T-helper 2 cell treated with Interferon-gamma antibody and Interleukin-4, amounts not matched to agents 5 μg/mL and 100 μg/mL, for 36 hours (primary cell): Measurements from ENCODE around the gene RYR2.

Experiments
- DNase-seq: peaks from one replicate; pipeline ENCODE4 v3.0.0; 2021; ENCODE audit warnings: low spot score
- H3K27ac Mint-ChIP-seq: one replicate; pipeline ENCODE4 v1.8.0; 2021; ENCODE audit warnings: mild to moderate bottlenecking, mixed read lengths
- H3K27me3 Mint-ChIP-seq: one replicate; pipeline ENCODE4 v1.8.0; 2021; ENCODE audit warnings: low read depth, mixed read lengths
- H3K36me3 Mint-ChIP-seq: one replicate; pipeline ENCODE4 v1.8.0; 2021; ENCODE audit warnings: low read depth, mixed read lengths
- H3K4me1 Mint-ChIP-seq: one replicate; pipeline ENCODE4 v1.8.0; 2021; ENCODE audit warnings: low read depth, mixed read lengths
- H3K4me3 Mint-ChIP-seq: one replicate; pipeline ENCODE4 v1.8.0; 2022; ENCODE audit warnings: mild to moderate bottlenecking, moderate library complexity, mixed read lengths
- H3K9me3 Mint-ChIP-seq: one replicate; pipeline ENCODE4 v1.8.0; 2021; ENCODE audit warnings: mixed read lengths

RYR2 gene

DNA sequence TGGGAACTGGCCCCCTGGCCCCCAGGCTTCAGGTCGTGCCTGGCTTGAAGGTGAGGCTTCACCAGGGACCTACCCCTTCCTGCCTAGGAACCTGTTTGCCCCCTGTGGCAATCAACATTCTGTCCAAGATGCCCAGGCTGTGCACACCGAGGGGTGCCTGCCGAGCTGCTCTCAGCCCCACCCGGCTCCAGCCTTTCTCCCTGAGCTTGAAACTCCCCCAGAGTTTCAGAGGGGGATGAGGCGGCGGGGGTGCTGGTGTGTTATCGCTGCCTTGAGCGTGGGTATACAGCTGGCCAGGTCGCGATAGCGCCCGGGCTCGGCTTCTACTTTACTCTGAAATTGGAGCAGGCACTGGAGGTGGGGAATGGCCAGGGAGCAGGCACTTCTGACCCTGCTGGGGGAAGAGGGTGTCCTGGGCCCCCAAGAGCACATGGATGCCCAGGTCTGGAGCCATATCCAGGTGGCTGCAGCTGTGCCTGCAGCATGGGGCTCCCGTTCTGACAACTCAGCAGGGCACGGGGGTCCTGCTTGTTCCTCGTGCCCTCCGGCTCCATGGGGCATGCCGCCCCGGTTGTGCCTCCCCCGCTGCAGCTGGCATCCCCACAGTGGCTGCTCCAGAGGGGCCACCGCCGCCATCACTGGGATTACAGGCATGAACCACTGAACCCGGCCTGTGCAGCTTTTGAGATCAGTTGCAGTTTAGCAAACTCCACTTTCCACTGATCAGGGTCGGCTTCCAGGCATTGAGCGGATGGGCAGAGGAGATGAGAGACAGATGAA, 29.8 kb downstream of the RYR2 start:
- no peak for DNase-seq
- H3K9me3 Mint-ChIP-seq, result peaks cover 3% of the 10 kb centered on the region
- H3K36me3 Mint-ChIP-seq, result no peaks in the 10 kb centered on the region
- no peaks in the 10 kb centered on the region for H3K27me3 Mint-ChIP-seq
- no peak overlapping the region for H3K4me3 Mint-ChIP-seq
- no peak overlapping the region for H3K27ac Mint-ChIP-seq
- H3K4me1 Mint-ChIP-seq, result no peaks in the 10 kb centered on the region

DNA sequence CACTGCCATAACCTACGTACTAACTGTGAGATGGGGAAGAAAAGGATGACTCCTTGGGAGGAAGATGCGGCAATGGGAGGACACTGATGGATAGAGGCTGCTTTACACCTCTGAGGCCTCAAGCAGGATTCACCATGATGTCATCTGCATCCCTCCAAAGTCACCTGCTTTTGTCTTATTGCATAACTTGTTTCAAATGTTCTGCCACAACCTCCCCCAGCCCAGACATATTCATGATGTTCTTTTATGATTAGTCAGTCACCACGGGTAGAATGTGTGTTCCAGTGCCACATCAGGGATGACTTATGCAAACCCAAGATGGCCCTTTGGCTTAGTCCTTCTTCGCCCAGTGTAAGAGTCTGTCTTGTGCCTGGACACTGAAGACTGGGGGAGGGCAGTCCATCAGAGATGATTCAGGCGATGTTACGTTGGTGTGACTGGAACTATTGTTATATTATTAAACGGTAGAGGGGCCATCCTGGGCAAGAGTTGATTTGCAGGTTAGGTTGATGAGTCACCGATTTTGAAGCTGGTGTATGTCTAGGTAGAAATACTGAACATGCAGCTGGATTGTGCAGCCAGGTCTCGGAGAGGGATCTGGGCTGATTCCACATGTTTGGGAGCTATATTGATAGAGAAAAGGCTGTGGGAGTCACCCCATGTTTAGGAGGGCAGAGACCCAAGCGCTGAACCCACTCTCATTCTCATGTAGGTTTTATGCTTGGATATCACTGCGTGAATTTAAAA, 32.6 kb downstream of the RYR2 start:
- Mint-ChIP-seq H3K4me1 (no peaks in the 10 kb centered on the region), H3K27ac (no peak overlapping the region), H3K27me3 (no peaks in the 10 kb centered on the region), H3K9me3 (peaks cover 3% of the 10 kb centered on the region), H3K4me3 (no peak overlapping the region), H3K36me3 (no peaks in the 10 kb centered on the region)
- DNase-seq, result no peak

DNA sequence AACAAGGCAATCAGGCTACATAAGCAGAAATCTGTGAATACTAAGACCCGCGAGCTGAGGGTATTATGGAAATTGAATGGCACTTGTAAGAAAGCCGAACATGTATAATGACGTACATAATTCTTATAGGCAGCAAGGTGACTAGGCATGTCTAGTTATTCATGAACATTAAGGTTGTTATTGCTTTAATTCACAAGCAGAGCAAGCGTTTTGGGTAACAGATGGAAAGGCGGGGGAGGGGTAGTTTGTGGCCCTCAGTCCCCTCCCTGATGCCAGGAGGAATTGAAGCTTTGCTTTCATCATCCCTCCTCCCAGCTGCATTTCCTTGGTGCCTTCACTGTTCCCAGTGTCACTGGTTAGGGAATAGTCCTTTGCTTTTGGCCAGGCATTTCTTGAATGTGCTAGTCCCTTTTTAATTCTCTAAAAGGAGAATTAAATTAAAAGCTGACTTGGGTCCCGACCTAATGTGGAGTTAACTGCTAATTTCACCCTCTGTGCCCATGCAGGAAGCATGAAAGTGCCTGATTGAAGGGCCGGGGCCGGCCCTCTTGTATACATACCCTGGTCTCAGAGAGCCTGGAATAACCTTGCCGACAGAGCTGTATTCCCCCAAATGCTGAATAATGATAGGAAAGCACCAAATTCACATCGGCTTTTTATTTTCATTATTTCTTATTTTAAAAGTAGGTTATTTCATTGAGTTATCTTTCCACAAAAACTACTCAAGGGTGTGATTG, 42.5 kb downstream of the RYR2 start:
- Mint-ChIP-seq H3K4me3 (no peak overlapping the region), H3K36me3 (no peaks in the 10 kb centered on the region), H3K4me1 (no peaks in the 10 kb centered on the region), H3K27ac (no peak overlapping the region), H3K27me3 (no peaks in the 10 kb centered on the region), H3K9me3 (peaks cover 4% of the 10 kb centered on the region)
- no peak for DNase-seq

DNA sequence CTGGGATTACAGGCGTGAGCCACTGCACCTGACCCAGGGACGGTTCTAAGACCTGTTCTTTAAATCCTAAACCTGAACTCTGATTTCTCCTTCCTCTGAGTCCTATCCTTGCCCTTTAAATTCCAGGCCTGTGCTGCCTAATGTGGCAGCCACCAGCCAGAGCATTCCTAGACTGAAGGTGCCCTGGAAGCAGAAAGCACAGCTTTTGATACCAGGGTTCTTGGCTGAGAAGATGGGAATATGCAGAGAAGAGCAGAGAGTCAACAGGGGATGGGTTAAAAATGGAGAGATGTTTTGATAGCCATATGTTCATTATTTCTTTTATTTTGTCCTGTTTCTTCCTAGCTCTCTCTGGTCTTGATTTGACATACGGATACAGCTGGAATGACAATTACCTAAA, 49.7 kb downstream of the RYR2 start:
- Mint-ChIP-seq H3K9me3 (no peaks in the 10 kb centered on the region), H3K27ac (no peak overlapping the region), H3K4me3 (no peak overlapping the region), H3K27me3 (no peaks in the 10 kb centered on the region), H3K4me1 (no peaks in the 10 kb centered on the region), H3K36me3 (no peaks in the 10 kb centered on the region)
- no peak for DNase-seq

DNA sequence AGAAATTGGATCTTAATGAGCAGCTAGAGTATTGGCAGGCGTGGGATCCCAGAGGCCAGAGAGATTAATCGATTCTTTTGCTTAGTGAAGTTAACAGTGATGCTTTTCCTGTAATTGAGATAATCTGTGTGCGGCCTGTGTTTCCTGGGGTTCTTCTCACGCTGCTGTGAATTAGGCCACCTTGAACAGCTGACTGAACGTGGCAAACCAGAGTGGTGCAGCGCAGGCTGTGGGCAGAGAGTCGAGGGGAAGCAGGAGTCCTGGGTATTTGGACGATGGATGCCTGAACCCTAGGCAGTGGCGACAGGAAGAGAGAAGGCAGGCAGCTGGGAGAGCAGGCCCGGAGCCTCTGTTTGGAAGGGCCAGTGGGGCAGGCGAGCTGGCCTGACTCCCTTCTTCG, 51.7 kb downstream of the RYR2 start:
- no peak overlapping the region for H3K27ac Mint-ChIP-seq
- H3K9me3 Mint-ChIP-seq, result no peaks in the 10 kb centered on the region
- H3K4me1 Mint-ChIP-seq, result no peaks in the 10 kb centered on the region
- H3K4me3 Mint-ChIP-seq, result no peak overlapping the region
- no peaks in the 10 kb centered on the region for H3K36me3 Mint-ChIP-seq
- H3K27me3 Mint-ChIP-seq, result no peaks in the 10 kb centered on the region
- no peak for DNase-seq

DNA sequence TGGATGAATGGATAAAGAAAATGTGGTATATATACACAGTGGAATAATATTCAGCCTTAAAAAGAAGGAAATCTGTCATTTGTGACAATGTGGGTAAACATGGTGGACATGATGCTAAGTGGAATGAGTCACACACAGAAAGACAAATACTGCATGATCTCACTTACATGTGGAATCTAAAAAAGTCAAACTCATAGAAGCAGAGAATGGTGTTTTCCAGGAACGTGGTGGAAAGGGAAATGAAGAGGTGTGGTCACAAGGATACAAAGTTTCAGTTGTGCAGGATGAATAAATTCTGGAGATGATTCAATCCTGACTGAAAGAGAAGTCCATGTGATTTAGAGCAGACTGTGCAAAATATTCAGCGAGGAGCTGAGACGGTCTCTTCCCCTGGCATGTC, 56.6 kb downstream of the RYR2 start:
- Mint-ChIP-seq H3K27ac (no peak overlapping the region), H3K4me1 (no peaks in the 10 kb centered on the region), H3K36me3 (no peaks in the 10 kb centered on the region), H3K4me3 (no peak overlapping the region), H3K27me3 (no peaks in the 10 kb centered on the region), H3K9me3 (no peaks in the 10 kb centered on the region)
- DNase-seq, result no peak

DNA sequence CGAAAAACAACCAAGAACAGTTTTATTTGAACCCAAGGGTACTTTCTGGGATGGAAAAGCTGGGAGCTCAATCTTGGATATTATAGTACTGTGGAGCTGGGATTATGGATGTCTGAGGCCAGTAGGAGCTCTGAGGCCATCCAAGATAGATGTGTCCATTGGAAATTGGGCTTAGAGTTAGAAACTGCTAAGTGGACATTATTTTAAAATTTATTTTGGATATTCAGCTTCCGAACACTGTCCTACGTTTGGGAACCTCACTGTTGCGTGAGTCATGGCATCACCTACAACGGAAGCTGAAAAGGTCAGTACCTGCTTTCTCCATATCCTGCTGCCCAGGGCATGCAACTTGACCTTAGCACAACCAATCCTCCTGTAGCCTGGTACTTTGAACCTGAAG, 61.0 kb downstream of the RYR2 start:
- no peak for DNase-seq
- Mint-ChIP-seq H3K9me3 (no peaks in the 10 kb centered on the region), H3K36me3 (no peaks in the 10 kb centered on the region), H3K4me3 (no peak overlapping the region), H3K4me1 (no peaks in the 10 kb centered on the region), H3K27ac (no peak overlapping the region), H3K27me3 (no peaks in the 10 kb centered on the region)

DNA sequence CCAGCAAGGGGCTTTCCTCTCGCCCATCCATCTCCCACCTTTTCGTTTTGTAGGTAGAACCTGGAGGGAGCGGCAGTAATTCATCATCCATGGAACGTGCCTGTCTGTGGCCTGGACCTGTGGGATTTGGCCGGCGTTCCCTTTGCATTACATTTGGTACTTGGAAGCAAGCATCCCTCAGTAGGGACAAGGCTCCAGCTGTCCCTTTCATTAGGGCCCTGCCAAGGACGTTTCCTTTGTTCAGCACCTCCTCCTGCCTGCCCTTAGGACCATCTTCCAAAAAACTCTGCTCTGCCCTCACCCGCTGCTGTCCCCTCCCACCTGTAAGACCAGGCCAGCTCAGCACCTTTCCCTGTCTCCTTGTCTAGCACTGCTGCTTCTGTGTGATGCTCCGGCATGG, 62.1 kb downstream of the RYR2 start:
- H3K27ac Mint-ChIP-seq, result no peak overlapping the region
- H3K27me3 Mint-ChIP-seq, result no peaks in the 10 kb centered on the region
- no peak overlapping the region for H3K4me3 Mint-ChIP-seq
- H3K4me1 Mint-ChIP-seq, result no peaks in the 10 kb centered on the region
- DNase-seq, result no peak
- no peaks in the 10 kb centered on the region for H3K36me3 Mint-ChIP-seq
- no peaks in the 10 kb centered on the region for H3K9me3 Mint-ChIP-seq

DNA sequence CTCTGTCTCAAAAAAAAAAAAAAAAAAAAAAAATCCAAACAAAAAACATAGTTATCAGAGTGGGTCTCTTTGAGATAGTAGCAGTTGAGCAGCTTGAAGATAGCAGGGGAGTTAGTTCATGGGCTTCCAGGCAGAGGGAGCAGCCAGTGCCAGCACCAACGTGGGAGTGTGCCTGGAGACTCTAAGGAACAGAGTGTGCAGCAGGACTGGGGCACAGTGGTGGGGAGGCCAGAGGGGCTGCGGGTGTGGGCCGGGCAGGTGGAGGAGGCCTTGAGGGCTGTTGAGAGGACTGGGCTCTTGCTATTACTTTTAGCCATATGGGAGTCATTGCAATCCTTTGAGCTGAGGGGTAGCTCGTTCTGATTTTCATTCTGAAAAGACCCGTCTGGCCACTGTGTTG, 63.8 kb downstream of the RYR2 start:
- H3K27ac Mint-ChIP-seq, result no peak overlapping the region
- DNase-seq, result no peak
- no peaks in the 10 kb centered on the region for H3K36me3 Mint-ChIP-seq
- H3K4me3 Mint-ChIP-seq, result no peak overlapping the region
- no peaks in the 10 kb centered on the region for H3K27me3 Mint-ChIP-seq
- H3K4me1 Mint-ChIP-seq, result no peaks in the 10 kb centered on the region
- no peaks in the 10 kb centered on the region for H3K9me3 Mint-ChIP-seq

DNA sequence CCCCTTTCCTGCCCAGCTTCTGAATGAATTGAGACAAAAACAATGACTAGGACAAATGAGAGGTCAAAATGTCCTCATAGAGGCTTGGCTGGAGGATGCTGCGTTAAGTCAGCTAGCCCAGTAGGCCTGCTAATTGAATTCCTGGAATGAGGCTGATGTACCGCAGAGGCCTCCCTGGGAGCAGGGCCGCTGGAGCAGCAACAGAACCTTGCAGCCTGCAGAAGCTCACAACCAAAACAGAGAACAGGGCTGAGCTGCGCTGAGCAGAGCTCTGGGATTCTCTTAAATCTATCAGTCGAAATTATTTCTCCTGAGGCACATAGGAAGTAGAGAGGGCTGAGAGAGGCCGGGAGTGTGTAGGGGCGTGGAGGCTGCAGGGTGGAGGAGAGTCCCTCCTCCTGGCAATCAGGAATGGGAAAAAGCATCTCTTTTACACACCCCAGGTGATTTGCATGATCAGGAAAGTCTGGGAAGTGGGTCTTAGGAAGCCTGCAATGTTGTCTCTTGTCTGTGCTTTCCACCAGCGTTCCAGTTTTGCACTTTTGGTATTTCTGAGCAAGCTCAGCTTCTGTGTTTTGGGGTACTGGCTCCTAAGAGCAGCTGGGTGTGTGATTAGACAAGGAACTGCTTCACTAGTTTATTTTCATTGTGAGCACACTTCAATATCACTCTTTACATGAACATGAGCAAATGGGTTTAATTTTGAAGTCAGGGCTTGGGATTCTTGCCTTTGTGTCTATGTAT, 66.5 kb downstream of the RYR2 start:
- H3K9me3 Mint-ChIP-seq, result no peaks in the 10 kb centered on the region
- H3K27me3 Mint-ChIP-seq, result no peaks in the 10 kb centered on the region
- H3K27ac Mint-ChIP-seq, result no peak overlapping the region
- no peak overlapping the region for H3K4me3 Mint-ChIP-seq
- no peak for DNase-seq
- H3K36me3 Mint-ChIP-seq, result no peaks in the 10 kb centered on the region
- H3K4me1 Mint-ChIP-seq, result no peaks in the 10 kb centered on the region

DNA sequence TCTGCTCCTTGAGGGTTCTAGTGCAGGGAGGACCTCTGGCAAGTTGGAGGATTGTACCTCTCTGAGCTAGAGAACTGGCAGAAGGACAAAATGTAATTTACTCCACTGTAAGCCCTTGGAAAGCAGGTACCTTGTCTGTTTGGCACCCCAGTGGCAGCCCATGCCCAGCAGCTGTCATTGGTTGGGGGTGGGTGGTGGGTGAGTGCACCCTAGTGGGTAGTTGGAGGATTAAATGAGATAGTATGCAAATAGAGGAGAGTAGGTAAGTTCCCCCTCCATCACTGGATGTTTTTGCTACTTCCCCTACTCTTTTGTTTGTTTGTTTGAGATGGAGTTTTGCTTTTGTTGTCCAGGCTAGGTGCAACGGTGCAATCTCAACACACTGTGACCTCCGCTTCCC, 69.8 kb downstream of the RYR2 start:
- DNase-seq, result no peak
- no peaks in the 10 kb centered on the region for H3K9me3 Mint-ChIP-seq
- H3K27me3 Mint-ChIP-seq, result no peaks in the 10 kb centered on the region
- H3K27ac Mint-ChIP-seq, result no peak overlapping the region
- H3K4me1 Mint-ChIP-seq, result no peaks in the 10 kb centered on the region
- H3K4me3 Mint-ChIP-seq, result no peak overlapping the region
- no peaks in the 10 kb centered on the region for H3K36me3 Mint-ChIP-seq

DNA sequence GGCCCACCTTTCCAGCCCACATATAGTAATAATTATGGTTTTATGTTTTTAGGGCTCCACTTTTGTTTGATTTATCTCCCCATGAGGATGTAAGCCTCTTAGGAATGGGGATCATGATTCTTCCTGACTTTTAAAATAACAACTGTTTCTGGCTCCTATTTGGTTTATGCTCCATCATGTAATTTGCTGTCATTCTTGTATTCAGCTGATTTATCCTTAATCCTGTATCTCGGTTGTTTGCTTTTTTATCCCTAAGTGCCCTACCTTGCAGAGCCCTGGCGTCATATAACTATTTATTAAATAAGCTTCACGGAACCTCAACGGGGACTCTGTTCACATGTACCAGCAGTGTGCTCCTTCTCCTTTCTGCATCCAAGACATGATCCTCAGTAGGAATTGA, 70.7 kb downstream of the RYR2 start:
- no peak overlapping the region for H3K27ac Mint-ChIP-seq
- H3K27me3 Mint-ChIP-seq, result no peaks in the 10 kb centered on the region
- H3K4me1 Mint-ChIP-seq, result no peaks in the 10 kb centered on the region

DNA sequence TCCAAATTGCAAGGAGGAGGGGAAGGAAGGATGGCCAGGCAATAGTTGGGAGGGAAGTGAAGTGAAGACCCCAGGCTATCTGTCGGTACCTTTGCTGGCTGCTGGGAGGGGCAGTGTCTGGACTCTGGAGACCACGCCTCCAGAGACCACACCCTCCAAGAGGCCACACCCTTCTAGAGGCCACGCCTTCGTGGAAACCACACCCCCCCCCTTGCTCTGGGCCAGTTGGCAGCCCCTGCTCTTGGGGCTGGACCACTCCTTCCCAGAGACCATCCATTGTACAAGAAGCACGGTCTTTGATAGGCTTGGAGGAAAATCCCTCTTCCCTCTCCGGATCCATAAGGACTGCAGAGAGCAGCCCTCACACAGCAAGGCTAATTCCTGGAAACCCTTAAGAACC, 73.1 kb downstream of the RYR2 start:
- Mint-ChIP-seq H3K27me3 (no peaks in the 10 kb centered on the region), H3K9me3 (no peaks in the 10 kb centered on the region)
- no peak for DNase-seq

More for the DNA sequence above, 70.7 kb downstream of the RYR2 start:
- Mint-ChIP-seq H3K36me3 (no peaks in the 10 kb centered on the region), H3K4me3 (no peak overlapping the region), H3K9me3 (no peaks in the 10 kb centered on the region)
- no peak for DNase-seq

DNA sequence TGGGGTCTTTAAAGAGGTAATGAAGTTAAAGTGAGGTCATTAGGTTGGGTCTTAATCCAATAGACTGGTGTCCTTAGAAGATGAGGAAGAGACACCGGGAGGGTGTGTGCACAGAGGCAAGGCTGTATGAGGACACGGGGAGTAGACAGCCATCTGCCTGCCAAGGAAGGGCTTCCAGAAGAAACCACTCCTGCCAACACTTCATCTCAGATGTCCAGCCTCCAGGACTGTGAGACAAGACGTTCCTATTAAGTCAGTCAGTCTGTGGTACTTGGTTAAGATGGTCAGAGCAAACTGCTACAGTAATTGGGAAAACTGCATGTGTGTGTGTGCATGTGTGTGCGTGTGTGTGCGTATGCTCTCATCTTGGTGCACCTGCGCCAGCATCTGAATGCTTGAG, 77.1 kb downstream of the RYR2 start:
- no peaks in the 10 kb centered on the region for H3K27me3 Mint-ChIP-seq
- no peaks in the 10 kb centered on the region for H3K4me1 Mint-ChIP-seq
- no peak for DNase-seq
- H3K4me3 Mint-ChIP-seq, result no peak overlapping the region
- H3K9me3 Mint-ChIP-seq, result no peaks in the 10 kb centered on the region
- H3K27ac Mint-ChIP-seq, result no peak overlapping the region
- no peaks in the 10 kb centered on the region for H3K36me3 Mint-ChIP-seq

More for the DNA sequence above, 73.1 kb downstream of the RYR2 start:
- H3K4me1 Mint-ChIP-seq, result no peaks in the 10 kb centered on the region
- H3K36me3 Mint-ChIP-seq, result no peaks in the 10 kb centered on the region
- no peak overlapping the region for H3K27ac Mint-ChIP-seq
- no peak overlapping the region for H3K4me3 Mint-ChIP-seq
